ENCODE results near the gene AKR1D1.
"Not testable (repeated sequence)": the region's sequence is repeated elsewhere in the genome, so short reads cannot be mapped to it uniquely, and the experiment has no call there.

AKR1D1 gene

GRCh38 chr7:138122162-138122561 is 45.9 kb downstream of the AKR1D1 start:
- no peak for DNase-seq (ENCODE audit: low read depth in 2 of 2)

GRCh38 chr7:138125119-138125518 is 48.9 kb downstream of the AKR1D1 start:
- DNase-seq (ENCODE audit: low read depth in 2 of 2) = no peak

GRCh38 chr7:138125598-138126111 is 49.4 kb downstream of the AKR1D1 start:
- no peak for DNase-seq (ENCODE audit: low read depth in 2 of 2)

GRCh38 chr7:138126928-138127327 is 50.7 kb downstream of the AKR1D1 start:
- DNase-seq (ENCODE audit: low read depth in 2 of 2) = no peak

- no peak for DNase-seq (ENCODE audit: low read depth in 2 of 2)
Observed at GRCh38 chr7:138127996-138128395, 51.7 kb downstream of the AKR1D1 start.

GRCh38 chr7:138129551-138130165 is 53.4 kb downstream of the AKR1D1 start:
- no peak for DNase-seq (ENCODE audit: low read depth in 2 of 2)

GRCh38 chr7:138137423-138138171 is 61.3 kb downstream of the AKR1D1 start:
- DNase-seq (ENCODE audit: low read depth in 2 of 2) = no peak

- DNase-seq (ENCODE audit: low read depth in 2 of 2) = no peak
Observed at GRCh38 chr7:138138244-138138643, 62.0 kb downstream of the AKR1D1 start.

- no peak for DNase-seq (ENCODE audit: low read depth in 2 of 2)
Observed at GRCh38 chr7:138142583-138143201, 66.4 kb downstream of the AKR1D1 start.

GRCh38 chr7:138144958-138145357 is 68.7 kb downstream of the AKR1D1 start:
- no peak for DNase-seq (ENCODE audit: low read depth in 2 of 2)

- DNase-seq (ENCODE audit: low read depth in 2 of 2) = not testable (repeated sequence)
Observed at GRCh38 chr7:138146221-138146620, 70.0 kb downstream of the AKR1D1 start.

GRCh38 chr7:138146757-138147734 is 70.8 kb downstream of the AKR1D1 start:
- not testable (repeated sequence) for DNase-seq (ENCODE audit: low read depth in 2 of 2)

- no peak for DNase-seq (ENCODE audit: low read depth in 2 of 2)
Observed at GRCh38 chr7:138151731-138152577, 75.7 kb downstream of the AKR1D1 start.

- DNase-seq (ENCODE audit: low read depth in 2 of 2) = no peak
Observed at GRCh38 chr7:138154661-138155060, 78.4 kb downstream of the AKR1D1 start.

GRCh38 chr7:138157702-138158101 is 81.4 kb downstream of the AKR1D1 start:
- no peak for DNase-seq (ENCODE audit: low read depth in 2 of 2)

GRCh38 chr7:138158739-138159528 is 82.7 kb downstream of the AKR1D1 start:
- no peak for DNase-seq (ENCODE audit: low read depth in 2 of 2)

GRCh38 chr7:138161600-138162081 is 85.4 kb downstream of the AKR1D1 start:
- DNase-seq (ENCODE audit: low read depth in 2 of 2) = peak in 1 of 2 donors; percentile 56

GRCh38 chr7:138162236-138162635 is 86.0 kb downstream of the AKR1D1 start:
- no peak for DNase-seq (ENCODE audit: low read depth in 2 of 2)

GRCh38 chr7:138163800-138164199 is 87.5 kb downstream of the AKR1D1 start:
- DNase-seq (ENCODE audit: low read depth in 2 of 2) = no peak

- DNase-seq (ENCODE audit: low read depth in 2 of 2) = no peak
Observed at GRCh38 chr7:138164804-138165203, 88.5 kb downstream of the AKR1D1 start.

Data from stimulated activated CD8-positive, alpha-beta memory T cell treated with anti-CD3 and anti-CD28 coated beads, Interleukin-15, amount 100 ng/mL, for 4 hours (primary cell).